Measurements from ENCODE around the gene FLYWCH2. TPM values are rescaled to one million over a fixed set of nuclear protein-coding genes. Genes with fewer than 3 reads are reported as not detected.

Gene FLYWCH2
- polyA plus RNA-seq, 6 donors from 2014 or later, result 15.6 to 22.6 (median 18.9) TPM

- Mint-ChIP-seq H3K9me3 (peaks cover 0 to 15% (median 1%) of the 10 kb centered on the region in 7 donors), H3K4me1 (peaks cover 0 to 13% (median 4%) of the 10 kb centered on the region in 3 donors), H3K27me3 (peaks cover 20 to 28% (median 25%) of the 10 kb centered on the region in 3 donors), H3K27ac (peak overlapping the region in 1 of 6 donors; percentile 28), H3K36me3 (no peaks in the 10 kb centered on the region), H3K4me3 (no peak overlapping the region)
- DNase-seq, result no peak
- no peak for ATAC-seq (ENCODE audit: low read depth in 2 of 2)
Observed at GRCh38 chr16:2845116-2845515, 37.9 kb upstream of the FLYWCH2 start.

GRCh38 chr16:2846511-2847310 is 36.3 kb upstream of the FLYWCH2 start:
- ATAC-seq (ENCODE audit: low read depth in 2 of 2) (no peak), DNase-seq (no peak)
- Mint-ChIP-seq H3K27me3 (peaks cover 20 to 39% (median 32%) of the 10 kb centered on the region in 3 donors), H3K36me3 (no peaks in the 10 kb centered on the region), H3K4me3 (no peak overlapping the region), H3K9me3 (peaks cover 0 to 15% (median 0%) of the 10 kb centered on the region in 7 donors), H3K27ac (no peak overlapping the region), H3K4me1 (peaks cover 0 to 13% (median 4%) of the 10 kb centered on the region in 3 donors)

- Mint-ChIP-seq H3K36me3 (peaks cover 0 to 5% of the 10 kb centered on the region in 2 donors), H3K27me3 (peaks cover 22 to 52% (median 33%) of the 10 kb centered on the region in 3 donors), H3K4me1 (peaks cover 0 to 4% (median 0%) of the 10 kb centered on the region in 3 donors), H3K9me3 (peaks cover 2 to 19% (median 3%) of the 10 kb centered on the region in 7 donors), H3K27ac (peak overlapping the region in 2 of 6 donors; percentile 2 to 6), H3K4me3 (no peak overlapping the region)
- ATAC-seq (ENCODE audit: low read depth in 2 of 2) (no peak), DNase-seq (no peak)
Observed at GRCh38 chr16:2848933-2849725, 33.9 kb upstream of the FLYWCH2 start.

GRCh38 chr16:2852003-2852730 is 30.8 kb upstream of the FLYWCH2 start:
- Mint-ChIP-seq H3K4me3 (no peak overlapping the region), H3K36me3 (peaks cover 0 to 13% of the 10 kb centered on the region in 2 donors), H3K9me3 (peaks cover 10 to 17% (median 12%) of the 10 kb centered on the region in 7 donors), H3K4me1 (peaks cover 0 to 4% (median 2%) of the 10 kb centered on the region in 3 donors), H3K27me3 (peaks cover 20 to 74% (median 44%) of the 10 kb centered on the region in 3 donors), H3K27ac (no peak overlapping the region)
- no peak for ATAC-seq (ENCODE audit: low read depth in 2 of 2)
- DNase-seq, result no peak

GRCh38 chr16:2852731-2853507 is 30.1 kb upstream of the FLYWCH2 start:
- no peak for DNase-seq
- no peak for ATAC-seq (ENCODE audit: low read depth in 2 of 2)
- H3K9me3 Mint-ChIP-seq, result peaks cover 10 to 16% (median 12%) of the 10 kb centered on the region in 7 donors
- H3K36me3 Mint-ChIP-seq, result peaks cover 0 to 19% of the 10 kb centered on the region in 2 donors
- H3K27ac Mint-ChIP-seq, result no peak overlapping the region
- H3K4me3 Mint-ChIP-seq, result no peak overlapping the region
- H3K27me3 Mint-ChIP-seq, result peaks cover 19 to 72% (median 48%) of the 10 kb centered on the region in 3 donors
- peaks cover 6 to 10% (median 7%) of the 10 kb centered on the region in 3 donors for H3K4me1 Mint-ChIP-seq

GRCh38 chr16:2853531-2854073 is 29.4 kb upstream of the FLYWCH2 start:
- DNase-seq (no peak), ATAC-seq (ENCODE audit: low read depth in 2 of 2) (no peak)
- Mint-ChIP-seq H3K27me3 (peaks cover 18 to 70% (median 50%) of the 10 kb centered on the region in 3 donors), H3K4me3 (no peak overlapping the region), H3K27ac (no peak overlapping the region), H3K36me3 (peaks cover 0 to 20% of the 10 kb centered on the region in 2 donors), H3K4me1 (peaks cover 6 to 10% (median 7%) of the 10 kb centered on the region in 3 donors), H3K9me3 (peaks cover 10 to 16% (median 12%) of the 10 kb centered on the region in 7 donors)

GRCh38 chr16:2854700-2855309 is 28.2 kb upstream of the FLYWCH2 start:
- peaks cover 0 to 20% of the 10 kb centered on the region in 2 donors for H3K36me3 Mint-ChIP-seq
- H3K27ac Mint-ChIP-seq, result no peak overlapping the region
- ATAC-seq (ENCODE audit: low read depth in 2 of 2), result no peak
- DNase-seq, result no peak
- H3K4me3 Mint-ChIP-seq, result no peak overlapping the region
- peaks cover 10 to 16% (median 12%) of the 10 kb centered on the region in 7 donors for H3K9me3 Mint-ChIP-seq
- peaks cover 9 to 64% (median 38%) of the 10 kb centered on the region in 3 donors for H3K27me3 Mint-ChIP-seq
- peaks cover 5 to 7% (median 6%) of the 10 kb centered on the region in 3 donors for H3K4me1 Mint-ChIP-seq

- peaks cover 14 to 65% (median 37%) of the 10 kb centered on the region in 3 donors for H3K27me3 Mint-ChIP-seq
- peaks cover 5 to 7% (median 6%) of the 10 kb centered on the region in 3 donors for H3K4me1 Mint-ChIP-seq
- DNase-seq (no peak), ATAC-seq (ENCODE audit: low read depth in 2 of 2) (no peak)
- H3K27ac Mint-ChIP-seq, result no peak overlapping the region
- H3K9me3 Mint-ChIP-seq, result peaks cover 10 to 20% (median 12%) of the 10 kb centered on the region in 7 donors
- peaks cover 0 to 26% of the 10 kb centered on the region in 2 donors for H3K36me3 Mint-ChIP-seq
- no peak overlapping the region for H3K4me3 Mint-ChIP-seq
Observed at GRCh38 chr16:2855536-2855935, 27.5 kb upstream of the FLYWCH2 start.

- H3K27me3 Mint-ChIP-seq, result peaks cover 17 to 64% (median 38%) of the 10 kb centered on the region in 3 donors
- peaks cover 0 to 27% of the 10 kb centered on the region in 2 donors for H3K36me3 Mint-ChIP-seq
- H3K4me3 Mint-ChIP-seq, result no peak overlapping the region
- H3K9me3 Mint-ChIP-seq, result peaks cover 10 to 19% (median 12%) of the 10 kb centered on the region in 7 donors
- H3K4me1 Mint-ChIP-seq, result peaks cover 5 to 7% (median 6%) of the 10 kb centered on the region in 3 donors
- DNase-seq (no peak), ATAC-seq (ENCODE audit: low read depth in 2 of 2) (peak in 1 of 2 donors; percentile 16)
- no peak overlapping the region for H3K27ac Mint-ChIP-seq
Observed at GRCh38 chr16:2856061-2856670, 26.8 kb upstream of the FLYWCH2 start.

- H3K9me3 Mint-ChIP-seq, result peaks cover 10 to 17% (median 12%) of the 10 kb centered on the region in 7 donors
- ATAC-seq (ENCODE audit: low read depth in 2 of 2) (no peak), DNase-seq (no peak)
- H3K36me3 Mint-ChIP-seq, result peaks cover 0 to 27% of the 10 kb centered on the region in 2 donors
- H3K27me3 Mint-ChIP-seq, result peaks cover 21 to 59% (median 42%) of the 10 kb centered on the region in 3 donors
- H3K27ac Mint-ChIP-seq, result peak overlapping the region in 1 of 6 donors; percentile 56
- H3K4me1 Mint-ChIP-seq, result peaks cover 5 to 7% (median 6%) of the 10 kb centered on the region in 3 donors
- H3K4me3 Mint-ChIP-seq, result no peak overlapping the region
Observed at GRCh38 chr16:2856686-2857450, 26.1 kb upstream of the FLYWCH2 start.

Measured in naive B cell (primary cell).